DND-41 (cell line): ENCODE measurements around the gene RBM41.
"Not testable (repeated sequence)": the region's sequence is repeated elsewhere in the genome, so short reads cannot be mapped to it uniquely, and the experiment has no call there.

Experiments
- ATAC-seq: fragments of 200-7000 bp; cut with Tn5 transposase; 3 replicates; pipeline ENCODE4 v1.9.1; 2021; ENCODE audit warnings: low read depth; ENCODE audit not compliant: insufficient read depth
- DNase-seq: peaks from one replicate; pipeline ENCODE4 v3.0.0-alpha.2; 2020
- H2AFZ ChIP-seq: 2 replicates; pipeline ENCODE4 v1.6.0; 2012; ENCODE audit warnings: low read depth, low read length
- H3K27ac ChIP-seq: 2 replicates; pipeline ENCODE4 v1.5.1; 2012; ENCODE audit warnings: low read length, inconsistent platforms
- H3K27me3 ChIP-seq: fragments of 200-600 bp; sonication (generic); 2 replicates; pipeline ENCODE4 v1.6.0; 2012; ENCODE audit warnings: low read length, mild to moderate bottlenecking, inconsistent platforms; ENCODE audit not compliant: insufficient read depth, poor library complexity
- H3K36me3 ChIP-seq: 2 replicates; pipeline ENCODE4 v1.5.1; 2012; ENCODE audit warnings: low read length, inconsistent platforms; ENCODE audit not compliant: insufficient read depth
- H3K4me1 ChIP-seq: 2 replicates; pipeline ENCODE4 v1.5.1; 2012; ENCODE audit warnings: mild to moderate bottlenecking, low read length; ENCODE audit not compliant: insufficient read depth
- H3K4me2 ChIP-seq: 2 replicates; pipeline ENCODE4 v1.6.0; 2012; ENCODE audit warnings: mild to moderate bottlenecking, moderate library complexity, low read length, inconsistent platforms; ENCODE audit not compliant: insufficient read depth
- H3K4me3 ChIP-seq, 2 experiments: fragments of 200-600 bp in 1 of 2; shearing (Covaris generic) in 1 of 2; 2 replicates each; pipeline ENCODE4 v1.5.1; 2012 to 2016; ENCODE audit warnings: inconsistent platforms in 2 of 2, low read length in 2 of 2, mild to moderate bottlenecking in 2 of 2, low read depth in 1 of 2, moderate library complexity in 1 of 2
- H3K79me2 ChIP-seq: 2 replicates; pipeline ENCODE4 v1.6.0; 2012; ENCODE audit warnings: low read length, inconsistent platforms; ENCODE audit not compliant: insufficient read depth
- H3K9ac ChIP-seq: 2 replicates; pipeline ENCODE4 v1.6.0; 2012; ENCODE audit warnings: low read depth, mild to moderate bottlenecking, inconsistent platforms, low read length, moderate library complexity
- H3K9me3 ChIP-seq: 2 replicates; pipeline ENCODE4 v1.5.1; 2012; ENCODE audit warnings: low read length, moderate library complexity, mild to moderate bottlenecking, inconsistent platforms; ENCODE audit not compliant: insufficient read depth, severe bottlenecking
- H4K20me1 ChIP-seq: 2 replicates; pipeline ENCODE4 v1.6.0; 2012; ENCODE audit warnings: low read length; ENCODE audit not compliant: insufficient read depth
- EZH2 ChIP-seq: IDR thresholded peaks from 3 replicates; pipeline ENCODE4 v1.6.1; 2012; ENCODE audit warnings: borderline replicate concordance, low read depth, mild to moderate bottlenecking, moderate library complexity, low read length, inconsistent platforms; ENCODE audit not compliant: severe bottlenecking
- TF ChIP-seq, protein P1 (sequence below): IDR thresholded peaks from 2 replicates; pipeline ENCODE4 v1.5.1; 2012; ENCODE audit warnings: borderline replicate concordance, low read length, moderate library complexity, mild to moderate bottlenecking; ENCODE audit not compliant: poor library complexity, severe bottlenecking; ENCODE audit errors: extremely low read depth

RBM41 gene

GRCh38 chrX:107118322-107119147 is at the start of gene RBM41:
TSS of gene RBM41 (minus strand) at chrX:107118822. CDS start at chrX:107118773, 49 bp downstream.
- H3K4me3 ChIP-seq: peak within 1 kb of the TSS; percentile 60 to 72
- H3K79me2 ChIP-seq: peaks cover 20% of the 10 kb centered on the region
- peak within 1 kb of the TSS; percentile 77 for H3K9ac ChIP-seq
- peak within 1 kb of the TSS; percentile 89 for H3K27ac ChIP-seq
- ATAC-seq (peak; percentile 99), DNase-seq (peak; percentile 81)
- H3K9me3 ChIP-seq: no peaks in the 10 kb centered on the region
- H4K20me1 ChIP-seq: no peaks in the 10 kb centered on the region
- peak within 1 kb of the TSS; percentile 84 for H2AFZ ChIP-seq
- peaks cover 22% of the 10 kb centered on the region for H3K4me1 ChIP-seq
- no peaks in the 10 kb centered on the region for H3K27me3 ChIP-seq
- H3K36me3 ChIP-seq: peaks cover 33% of the 10 kb centered on the region
- TF ChIP-seq, protein P1, sequence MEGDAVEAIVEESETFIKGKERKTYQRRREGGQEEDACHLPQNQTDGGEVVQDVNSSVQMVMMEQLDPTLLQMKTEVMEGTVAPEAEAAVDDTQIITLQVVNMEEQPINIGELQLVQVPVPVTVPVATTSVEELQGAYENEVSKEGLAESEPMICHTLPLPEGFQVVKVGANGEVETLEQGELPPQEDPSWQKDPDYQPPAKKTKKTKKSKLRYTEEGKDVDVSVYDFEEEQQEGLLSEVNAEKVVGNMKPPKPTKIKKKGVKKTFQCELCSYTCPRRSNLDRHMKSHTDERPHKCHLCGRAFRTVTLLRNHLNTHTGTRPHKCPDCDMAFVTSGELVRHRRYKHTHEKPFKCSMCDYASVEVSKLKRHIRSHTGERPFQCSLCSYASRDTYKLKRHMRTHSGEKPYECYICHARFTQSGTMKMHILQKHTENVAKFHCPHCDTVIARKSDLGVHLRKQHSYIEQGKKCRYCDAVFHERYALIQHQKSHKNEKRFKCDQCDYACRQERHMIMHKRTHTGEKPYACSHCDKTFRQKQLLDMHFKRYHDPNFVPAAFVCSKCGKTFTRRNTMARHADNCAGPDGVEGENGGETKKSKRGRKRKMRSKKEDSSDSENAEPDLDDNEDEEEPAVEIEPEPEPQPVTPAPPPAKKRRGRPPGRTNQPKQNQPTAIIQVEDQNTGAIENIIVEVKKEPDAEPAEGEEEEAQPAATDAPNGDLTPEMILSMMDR: no peak
- TF ChIP-seq EZH2: no peak
- H3K4me2 ChIP-seq: peak within 1 kb of the TSS; percentile 66

DNA sequence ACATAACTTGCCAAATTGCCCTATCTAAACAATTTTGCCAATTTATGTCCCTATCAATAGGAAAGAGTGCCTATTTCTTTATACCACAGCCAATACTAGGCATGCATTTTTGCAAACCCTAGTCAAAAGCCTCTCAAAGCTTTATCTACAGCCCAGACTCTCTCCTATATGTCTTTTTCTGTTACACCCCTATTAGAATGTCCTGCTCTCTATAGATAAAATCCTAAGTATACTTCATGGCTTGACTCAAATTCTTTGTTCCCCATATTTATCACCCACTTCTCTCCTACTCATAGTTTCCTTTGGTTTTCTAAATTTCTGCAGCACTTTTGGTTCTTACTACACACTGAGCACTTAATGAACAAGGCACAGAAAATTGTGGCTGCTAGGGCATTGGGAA is 49.6 kb upstream of the RBM41 start:
- H3K4me2 ChIP-seq: no peak overlapping the region
- no peak overlapping the region for H3K4me3 ChIP-seq
- no peaks in the 10 kb centered on the region for H4K20me1 ChIP-seq
- no peak for DNase-seq
- H2AFZ ChIP-seq: no peak overlapping the region
- H3K9ac ChIP-seq: no peak overlapping the region
- H3K4me1 ChIP-seq: no peaks in the 10 kb centered on the region
- H3K36me3 ChIP-seq: no peaks in the 10 kb centered on the region
- ATAC-seq: no peak
- no peaks in the 10 kb centered on the region for H3K79me2 ChIP-seq
- TF ChIP-seq, protein P1: no peak
- no peak for TF ChIP-seq EZH2
- no peaks in the 10 kb centered on the region for H3K27me3 ChIP-seq
- H3K27ac ChIP-seq: no peak overlapping the region
- H3K9me3 ChIP-seq: no peaks in the 10 kb centered on the region

- no peak overlapping the region for H3K4me2 ChIP-seq
- no peak overlapping the region for H3K4me3 ChIP-seq
- no peak overlapping the region for H3K27ac ChIP-seq
- no peaks in the 10 kb centered on the region for H4K20me1 ChIP-seq
- no peaks in the 10 kb centered on the region for H3K36me3 ChIP-seq
- no peaks in the 10 kb centered on the region for H3K9me3 ChIP-seq
- H3K9ac ChIP-seq: no peak overlapping the region
- no peaks in the 10 kb centered on the region for H3K79me2 ChIP-seq
- H2AFZ ChIP-seq: no peak overlapping the region
- no peak for TF ChIP-seq EZH2
- TF ChIP-seq, protein P1: no peak
- no peak for ATAC-seq
- no peaks in the 10 kb centered on the region for H3K4me1 ChIP-seq
- no peaks in the 10 kb centered on the region for H3K27me3 ChIP-seq
- no peak for DNase-seq
These were observed 48.7 kb upstream of the RBM41 start for GRCh38 chrX:107167163-107167921.

DNA sequence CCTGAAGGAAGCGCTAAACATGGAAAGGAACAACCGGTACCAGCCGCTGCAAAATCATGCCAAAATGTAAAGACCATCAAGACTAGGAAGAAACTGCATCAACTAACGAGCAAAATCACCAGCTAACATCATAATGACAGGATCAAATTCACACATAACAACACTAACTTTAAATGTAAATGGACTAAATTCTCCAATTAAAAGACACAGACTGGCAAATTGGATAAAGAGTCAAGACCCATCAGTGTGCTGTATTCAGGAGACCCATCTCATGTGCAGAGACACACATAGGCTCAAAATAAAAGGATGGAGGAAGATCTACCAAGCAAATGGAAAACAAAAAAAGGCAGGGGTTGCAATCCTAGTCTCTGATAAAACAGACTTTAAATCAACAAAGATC is 39.0 kb upstream of the RBM41 start:
- not testable (repeated sequence) for H3K27me3 ChIP-seq, ATAC-seq, H3K4me1 ChIP-seq, H3K36me3 ChIP-seq, H3K4me3 ChIP-seq, H3K4me2 ChIP-seq, H2AFZ ChIP-seq, H3K79me2 ChIP-seq, H4K20me1 ChIP-seq, DNase-seq, H3K9ac ChIP-seq, H3K27ac ChIP-seq, H3K9me3 ChIP-seq

- not testable (repeated sequence) for H2AFZ ChIP-seq, H3K9ac ChIP-seq, H3K4me2 ChIP-seq, H4K20me1 ChIP-seq, H3K4me3 ChIP-seq, H3K27ac ChIP-seq, H3K36me3 ChIP-seq, H3K79me2 ChIP-seq, H3K9me3 ChIP-seq, H3K4me1 ChIP-seq, H3K27me3 ChIP-seq, DNase-seq, ATAC-seq
These were observed 37.2 kb upstream of the RBM41 start for GRCh38 chrX:107155621-107156430.
